IMR-90 (cell line): Measurements from ENCODE around the gene ABCC3. TPM values are rescaled to one million over a fixed set of nuclear protein-coding genes. Genes with fewer than 3 reads are reported as not detected.

Experiments
- ATAC-seq: fragments of 200-7000 bp; cut with Tn5 transposase; 2 replicates; pipeline ENCODE4 v1.9.1; 2020; ENCODE audit warnings: low read depth, mild to moderate bottlenecking, moderate library complexity
- BruUV-seq: library from RNA; stranded (reverse); fragments of 400-500 nt; replicated peaks from 2 replicates; lab custom pipeline; 2021; lab: Mats Ljungman, UMichigan
- CTCF ChIA-PET: fragments of 300-600 bp; formaldehyde crosslinking; extraction: SDS; loops from one replicate; lab custom pipeline; 2021; ENCODE audit warnings: antibody characterized with exemption; lab: Yijun Ruan, JAX
- POLR2A ChIA-PET: fragments of 300-600 bp; sonication (Branson Sonifier 250); formaldehyde crosslinking; loops from one replicate; lab custom pipeline; 2022; ENCODE audit warnings: antibody characterized with exemption; ENCODE audit not compliant: unreplicated experiment; lab: Charles Lee
- DNase-seq: peaks from one replicate; pipeline ENCODE4 v3.0.0; 2013
- H2AFZ ChIP-seq: replicated peaks from 2 replicates; pipeline ENCODE3; 2013; ENCODE audit warnings: low read length, mild to moderate bottlenecking; ENCODE audit not compliant: poor library complexity
- H2AK5ac ChIP-seq: 2 replicates; pipeline ENCODE4 v1.6.1; 2013; ENCODE audit warnings: low read depth, low read length, inconsistent platforms
- H2AK9ac ChIP-seq: replicated peaks from 2 replicates; pipeline ENCODE3; 2013; ENCODE audit warnings: mild to moderate bottlenecking, low read depth, low read length, moderate library complexity; ENCODE audit not compliant: poor library complexity
- H2BK120ac ChIP-seq: 2 replicates; pipeline ENCODE4 v1.6.1; 2013; ENCODE audit warnings: low read depth, low read length, inconsistent platforms
- H2BK15ac ChIP-seq: 3 replicates; pipeline ENCODE4 v1.6.1; 2013; ENCODE audit warnings: low read depth, low read length, inconsistent platforms
- H2BK20ac ChIP-seq: 2 replicates; pipeline ENCODE4 v1.6.1; 2013; ENCODE audit warnings: low read depth, mild to moderate bottlenecking, inconsistent platforms, low read length, moderate library complexity
- H2BK5ac ChIP-seq: 2 replicates; pipeline ENCODE4 v1.6.1; 2013; ENCODE audit warnings: mild to moderate bottlenecking, low read depth, low read length, inconsistent platforms; ENCODE audit not compliant: poor library complexity, severe bottlenecking
- H3K14ac ChIP-seq: replicated peaks from 2 replicates; pipeline ENCODE4 v1.6.1; 2013; ENCODE audit warnings: low read depth, low read length, inconsistent platforms
- H3K18ac ChIP-seq: 2 replicates; pipeline ENCODE4 v1.6.1; 2013; ENCODE audit warnings: low read depth, low read length, control low read depth
- H3K23ac ChIP-seq: 2 replicates; pipeline ENCODE4 v1.6.1; 2013; ENCODE audit warnings: low read depth, low read length, inconsistent platforms
- H3K27ac ChIP-seq: 2 replicates; pipeline ENCODE4 v1.5.1; 2013; ENCODE audit warnings: mild to moderate bottlenecking, control low read depth, low read length; ENCODE audit not compliant: insufficient read depth
- H3K27me3 ChIP-seq: 2 replicates; pipeline ENCODE4 v1.6.1; 2013; ENCODE audit warnings: low read length; ENCODE audit not compliant: control insufficient read depth, insufficient read depth
- H3K36me3 ChIP-seq: 2 replicates; pipeline ENCODE4 v1.6.1; 2013; ENCODE audit warnings: low read length, mixed read lengths; ENCODE audit not compliant: control insufficient read depth, insufficient read depth
- H3K4ac ChIP-seq: 2 replicates; pipeline ENCODE4 v1.6.1; 2013; ENCODE audit warnings: low read depth, low read length, inconsistent platforms
- H3K4me1 ChIP-seq: 2 replicates; pipeline ENCODE4 v1.6.1; 2013; ENCODE audit warnings: low read length, mixed read lengths; ENCODE audit not compliant: control insufficient read depth, insufficient read depth
- H3K4me2 ChIP-seq: 2 replicates; pipeline ENCODE4 v1.6.1; 2013; ENCODE audit warnings: low read depth, mild to moderate bottlenecking, control low read depth, low read length, moderate library complexity
- H3K4me3 ChIP-seq: 2 replicates; pipeline ENCODE4 v1.5.1; 2013; ENCODE audit warnings: low read depth, mild to moderate bottlenecking, control low read depth, low read length, moderate library complexity; ENCODE audit not compliant: insufficient read depth
- H3K56ac ChIP-seq: 2 replicates; pipeline ENCODE4 v1.6.1; 2013; ENCODE audit warnings: low read length, inconsistent platforms; ENCODE audit not compliant: insufficient read depth; ENCODE audit errors: extremely low read depth
- H3K79me1 ChIP-seq, 2 experiments: 2 replicates each; pipeline ENCODE4 v1.6.1; 2013; ENCODE audit warnings: low read length in 2 of 2, inconsistent platforms in 1 of 2, low read depth in 1 of 2
- H3K9ac ChIP-seq: 2 replicates; pipeline ENCODE4 v1.6.1; 2013; ENCODE audit warnings: low read depth, low read length, control low read depth
- H3K9me1 ChIP-seq: 2 replicates; pipeline ENCODE4 v1.6.1; 2013; ENCODE audit warnings: low read length, inconsistent platforms; ENCODE audit not compliant: insufficient read depth
- H3K9me3 ChIP-seq: 2 replicates; pipeline ENCODE4 v1.6.1; 2013; ENCODE audit warnings: low read length; ENCODE audit not compliant: control insufficient read depth, insufficient read depth
- H4K20me1 ChIP-seq: 2 replicates; pipeline ENCODE4 v1.6.1; 2013; ENCODE audit warnings: low read length, inconsistent platforms; ENCODE audit not compliant: insufficient read depth
- H4K5ac ChIP-seq: 2 replicates; pipeline ENCODE4 v1.6.1; 2013; ENCODE audit warnings: mild to moderate bottlenecking, low read depth, low read length, control low read depth
- H4K8ac ChIP-seq, 2 experiments: 2 replicates each; pipeline ENCODE4 v1.6.1; 2013; ENCODE audit warnings: low read depth in 2 of 2, low read length in 2 of 2, control low read depth in 1 of 2, inconsistent platforms in 1 of 2
- H4K91ac ChIP-seq: 2 replicates; pipeline ENCODE4 v1.6.1; 2013; ENCODE audit warnings: low read depth, low read length, inconsistent platforms; ENCODE audit not compliant: insufficient read depth
- CHD1 ChIP-seq: IDR thresholded peaks from 2 replicates; pipeline ENCODE4 v1.6.1; 2012; ENCODE audit warnings: low read depth, low read length, improper control_type of control experiment
- FOS ChIP-seq: fragments of 150-350 bp; IDR thresholded peaks from 2 replicates; pipeline ENCODE4 v1.6.1; 2016; ENCODE audit warnings: low read depth, low read length
- MAZ ChIP-seq: IDR thresholded peaks from 2 replicates; pipeline ENCODE4 v1.6.1; 2012; ENCODE audit warnings: low read depth, mild to moderate bottlenecking, low read length, improper control_type of control experiment, moderate library complexity, borderline replicate concordance
- MXI1 ChIP-seq: IDR thresholded peaks from 2 replicates; pipeline ENCODE4 v1.6.1; 2012; ENCODE audit warnings: low read depth, mild to moderate bottlenecking, low read length, moderate library complexity, borderline replicate concordance
- POLR2A ChIP-seq: IDR thresholded peaks from 2 replicates; pipeline ENCODE4 v1.6.1; 2012; ENCODE audit warnings: mild to moderate bottlenecking, low read depth, low read length
- RFX5 ChIP-seq: IDR thresholded peaks from 2 replicates; pipeline ENCODE4 v1.8.0; 2012; ENCODE audit warnings: low read depth, mild to moderate bottlenecking, low read length, moderate library complexity
- WGBS, 2 experiments: methylation state at CpG; one replicate each; pipeline versions ENCODE4 v1.1.5 to v1.1.7; 2013; ENCODE audit warnings: missing lambda C conversion rate in 2 of 2; ENCODE audit not compliant: insufficient read length in 1 of 2; ENCODE audit errors: extremely low coverage in 2 of 2; 5-methylcytosine and 5-hydroxymethylcytosine counted together
- dilution Hi-C: fragments of 300-500 bp; cut with HindIII; formaldehyde crosslinking; loops from one replicate; pipeline ENCODE4 v1.14.3; 2018; ENCODE audit warnings: low sequenced_read_pairs; ENCODE audit not compliant: unreplicated experiment
- in situ Hi-C: fragments of 300-500 bp; cut with MboI; formaldehyde crosslinking; loops from 3 replicates; pipeline ENCODE4 v1.14.3; 2019; ENCODE audit warnings: low sequenced_read_pairs, inconsistent platforms, mixed read lengths
- intact Hi-C: fragments of 100-400 bp; cut with micrococcal nuclease; formaldehyde crosslinking; loops from 2 replicates; pipeline ENCODE4 v1.10.0; 2022
- polyA plus RNA-seq, 3 experiments: library from polyadenylated mRNA; depleted of rRNA; stranded (reverse); fragments of >200 nt; gene quantifications; 2 replicates each; pipeline ENCODE4 v1.2.3, GENCODE V29; 2012; ENCODE audit warnings: low replicate concordance in 1 of 3
- total RNA-seq: library from RNA; depleted of rRNA; stranded (reverse); fragments of >200 nt; gene quantifications from 2 replicates; pipeline ENCODE4 v1.2.3, GENCODE V29; 2012

The ABCC3 gene
- total and polyA plus RNA-seq, 2 of the 4 experiments (the other 2 are of a cell fraction), result 3.2 to 6.6 TPM

DNA sequence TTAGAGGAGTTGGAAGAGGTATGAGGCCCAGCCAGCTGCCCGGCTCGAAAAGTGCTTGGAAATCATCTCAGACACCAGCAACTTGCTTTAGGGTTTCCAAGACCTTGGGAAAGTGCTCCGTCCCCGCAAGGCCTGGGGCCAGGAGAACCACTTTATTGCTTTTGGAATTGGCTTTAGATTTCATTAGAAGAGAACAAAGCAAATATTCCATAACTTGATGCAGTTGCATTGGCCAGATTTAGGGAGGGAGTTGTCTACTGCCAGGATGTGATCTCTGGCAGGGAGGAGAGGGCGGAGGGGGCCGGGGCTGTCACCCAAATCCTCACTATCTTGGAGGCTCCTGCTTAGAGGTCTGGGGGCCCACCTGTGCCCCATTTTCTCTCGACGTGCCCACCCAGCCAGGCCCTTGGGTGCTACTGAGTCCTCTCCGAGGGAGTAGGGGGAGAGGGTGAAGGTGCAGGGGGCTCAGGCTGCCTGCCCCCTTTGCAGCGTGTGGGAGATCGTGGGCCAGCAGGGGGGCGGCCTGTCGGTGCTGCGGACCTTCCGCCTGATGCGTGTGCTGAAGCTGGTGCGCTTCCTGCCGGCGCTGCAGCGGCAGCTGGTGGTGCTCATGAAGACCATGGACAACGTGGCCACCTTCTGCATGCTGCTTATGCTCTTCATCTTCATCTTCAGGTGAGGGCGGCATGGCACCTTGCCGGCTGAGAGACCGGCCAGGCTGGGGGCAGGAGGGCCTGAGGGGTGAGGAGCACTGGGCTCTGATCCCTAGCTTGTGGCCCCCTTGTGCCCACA lies 43.5 kb upstream of the ABCC3 start (continued):
- TF ChIP-seq FOS, result no peak

DNA sequence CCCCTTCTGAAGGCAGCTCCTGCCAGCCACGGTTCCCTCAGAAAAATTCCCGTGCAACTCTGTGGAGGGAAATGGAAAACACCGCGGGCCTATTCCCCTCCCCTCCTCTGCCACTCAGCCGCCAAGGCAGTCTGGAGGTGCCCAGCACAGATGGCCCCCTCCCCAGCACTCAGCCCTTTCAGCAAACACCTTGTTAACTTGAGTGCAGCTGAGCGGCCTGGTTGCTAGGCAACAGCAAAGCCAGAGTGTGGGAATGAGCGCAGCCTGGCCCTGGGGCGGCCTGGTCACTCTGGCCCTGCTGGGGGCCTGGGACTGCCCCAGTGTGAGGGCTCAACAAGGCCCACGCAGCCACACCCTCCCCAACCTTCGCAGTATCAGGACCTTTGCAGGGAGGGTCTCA lies 41.4 kb upstream of the ABCC3 start:
- DNase-seq (no peak), ATAC-seq (no peak)
- H2BK15ac ChIP-seq, result no peak overlapping the region
- H3K9ac ChIP-seq, result no peak overlapping the region
- H2AK9ac ChIP-seq, result no peak overlapping the region
- H2AFZ ChIP-seq, result no peak overlapping the region
- 15% methylated on average over 8 of the region's 10 CpGs; no CpG with 5 or more reads in 1 of the 2 experiments for whole genome bisulfite sequencing, 2 experiments
- H3K79me1 ChIP-seq, result no peaks in the 10 kb centered on the region
- POLR2A ChIA-PET, result no interaction called here
- H4K5ac ChIP-seq, result no peak overlapping the region
- no peak overlapping the region for H3K27ac ChIP-seq
- CTCF ChIA-PET, result no interaction called here
- no peak overlapping the region for H4K8ac ChIP-seq
- no peak overlapping the region for H4K91ac ChIP-seq
- no peaks in the 10 kb centered on the region for H4K20me1 ChIP-seq
- H3K4me3 ChIP-seq, result no peak overlapping the region
- no peak overlapping the region for H2BK5ac ChIP-seq
- H3K9me3 ChIP-seq, result no peaks in the 10 kb centered on the region
- in situ Hi-C loops, result no loop called here
- no peak overlapping the region for H3K18ac ChIP-seq
- no peak overlapping the region for H3K14ac ChIP-seq
- no peaks in the 10 kb centered on the region for H3K36me3 ChIP-seq
- intact Hi-C loops, result no loop called here
- H3K56ac ChIP-seq, result no peak overlapping the region
- peaks cover 24% of the 10 kb centered on the region; the same call in 1 of the 2 replicates for H3K27me3 ChIP-seq
- H3K4me1 ChIP-seq, result peaks cover 2% of the 10 kb centered on the region; the same call in 1 of the 2 replicates
- no peak overlapping the region for H2AK5ac ChIP-seq
- H3K4ac ChIP-seq, result no peak overlapping the region
- no peak overlapping the region for H3K23ac ChIP-seq
- dilution Hi-C loops, result no loop called here
- no peak overlapping the region for H2BK120ac ChIP-seq
- 0 out of 2 replicates have a peak, but pooled peaks cover 5% of the 10 kb centered on the region for H3K9me1 ChIP-seq
- H3K4me2 ChIP-seq, result no peak overlapping the region
- no peak overlapping the region for H2BK20ac ChIP-seq
- no TSS peak for BruUV-seq
- no peak for TF ChIP-seq CHD1
- TF ChIP-seq POLR2A, result no peak
- no peak for TF ChIP-seq MAZ
- no peak for TF ChIP-seq RFX5
- TF ChIP-seq MXI1, result no peak
